Thyroid gland (tissue), 4 donors: Measurements from ENCODE around the gene IPMK.
"Not testable (repeated sequence)": the region's sequence is repeated elsewhere in the genome, so short reads cannot be mapped to it uniquely, and the experiment has no call there.

Experiments used
- POLR2A ChIP-seq, 2 donors: fragments of 450-650 bp; IDR thresholded peaks; one replicate each; pipeline ENCODE4 v1.6.1; 2017; ENCODE audit warnings: antibody characterized with exemption in 2 of 2, mild to moderate bottlenecking in 2 of 2, moderate library complexity in 1 of 2
- TF ChIP-seq, protein P1 (sequence below), 6 experiments: fragments of 200-600 bp in 3 of 6; fragments of 450-650 bp in 3 of 6; sonication (generic) in 3 of 6; IDR thresholded peaks; one replicate each; pipeline ENCODE4 v1.5.1; 2016 to 2019; ENCODE audit warnings: antibody characterized with exemption in 6 of 6, mild to moderate bottlenecking in 2 of 6, inconsistent platforms in 1 of 6, moderate library complexity in 1 of 6

DNA sequence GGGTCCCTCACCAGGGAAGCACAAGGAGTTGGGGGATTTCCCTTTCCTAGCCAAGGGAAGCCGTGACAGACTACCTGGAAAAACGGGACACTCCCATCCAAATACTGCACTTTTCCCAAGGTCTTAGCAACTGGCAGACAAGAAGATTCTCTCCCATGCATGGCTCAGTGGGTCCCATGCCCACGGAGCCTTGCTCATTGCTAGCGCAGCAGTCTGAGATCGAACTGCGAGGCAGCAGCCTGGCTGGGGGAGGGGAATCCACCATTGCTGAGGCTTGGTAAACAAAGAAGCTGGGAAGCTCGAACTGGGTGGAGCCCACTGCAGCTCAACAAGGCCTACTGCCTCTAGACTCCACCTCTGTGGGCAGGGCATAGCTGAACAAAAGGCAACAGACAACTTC is 37.8 kb downstream of the IPMK start:
- TF ChIP-seq, protein P1, sequence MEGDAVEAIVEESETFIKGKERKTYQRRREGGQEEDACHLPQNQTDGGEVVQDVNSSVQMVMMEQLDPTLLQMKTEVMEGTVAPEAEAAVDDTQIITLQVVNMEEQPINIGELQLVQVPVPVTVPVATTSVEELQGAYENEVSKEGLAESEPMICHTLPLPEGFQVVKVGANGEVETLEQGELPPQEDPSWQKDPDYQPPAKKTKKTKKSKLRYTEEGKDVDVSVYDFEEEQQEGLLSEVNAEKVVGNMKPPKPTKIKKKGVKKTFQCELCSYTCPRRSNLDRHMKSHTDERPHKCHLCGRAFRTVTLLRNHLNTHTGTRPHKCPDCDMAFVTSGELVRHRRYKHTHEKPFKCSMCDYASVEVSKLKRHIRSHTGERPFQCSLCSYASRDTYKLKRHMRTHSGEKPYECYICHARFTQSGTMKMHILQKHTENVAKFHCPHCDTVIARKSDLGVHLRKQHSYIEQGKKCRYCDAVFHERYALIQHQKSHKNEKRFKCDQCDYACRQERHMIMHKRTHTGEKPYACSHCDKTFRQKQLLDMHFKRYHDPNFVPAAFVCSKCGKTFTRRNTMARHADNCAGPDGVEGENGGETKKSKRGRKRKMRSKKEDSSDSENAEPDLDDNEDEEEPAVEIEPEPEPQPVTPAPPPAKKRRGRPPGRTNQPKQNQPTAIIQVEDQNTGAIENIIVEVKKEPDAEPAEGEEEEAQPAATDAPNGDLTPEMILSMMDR (IDR thresholded peaks at IDR 0.05), result not testable (repeated sequence)
- not testable (repeated sequence) for TF ChIP-seq POLR2A (IDR thresholded peaks at IDR 0.05)
